Mucosa of rectum (tissue), 2 donors: Measurements from ENCODE around the gene MAST3.
A peak's percentile ranks its signal among the peaks of the same experiment; 100 is the strongest.

ENCODE experiments used
- H3K27ac ChIP-seq, 2 donors: one replicate each; pipeline ENCODE4 v1.7.0; 2013; ENCODE audit warnings: inconsistent platforms in 2 of 2, low read depth in 2 of 2, low read length in 2 of 2
- H3K27me3 ChIP-seq, 2 donors: one replicate each; pipeline ENCODE4 v1.7.0; 2013; ENCODE audit warnings: low read length in 2 of 2; ENCODE audit not compliant: control insufficient read depth in 2 of 2, insufficient read depth in 2 of 2
- H3K36me3 ChIP-seq, 2 donors: one replicate each; pipeline ENCODE4 v1.7.0; 2013; ENCODE audit warnings: low read length in 2 of 2; ENCODE audit not compliant: control insufficient read depth in 2 of 2, insufficient read depth in 2 of 2
- H3K4me1 ChIP-seq, 2 donors: one replicate each; pipeline ENCODE4 v1.7.0; 2013; ENCODE audit warnings: low read length in 2 of 2, mild to moderate bottlenecking in 1 of 2; ENCODE audit not compliant: control insufficient read depth in 2 of 2, insufficient read depth in 2 of 2
- H3K4me3 ChIP-seq, 2 donors: one replicate each; pipeline ENCODE4 v1.7.0; 2013; ENCODE audit warnings: low read length in 2 of 2
- H3K9ac ChIP-seq, 2 donors: one replicate each; pipeline ENCODE4 v1.7.0; 2013; ENCODE audit warnings: low read length in 2 of 2, low read depth in 1 of 2, mild to moderate bottlenecking in 1 of 2
- H3K9me3 ChIP-seq, 2 donors: one replicate each; pipeline ENCODE4 v1.7.0; 2013; ENCODE audit warnings: low read length in 2 of 2; ENCODE audit not compliant: control insufficient read depth in 2 of 2
- donor health status: healthy.
- donor health status: Normal muscosa, but diverticular disease.

MAST3 gene

GRCh38 chr19:18145391-18145999 is 47.9 kb downstream of the MAST3 start:
- H3K27me3 ChIP-seq: no peaks in the 10 kb centered on the region
- H3K36me3 ChIP-seq: peaks cover 35 to 45% of the 10 kb centered on the region in 2 donors
- no peaks in the 10 kb centered on the region for H3K9me3 ChIP-seq
- no peak overlapping the region for H3K4me3 ChIP-seq
- H3K9ac ChIP-seq: no peak overlapping the region
- H3K27ac ChIP-seq: no peak overlapping the region
- H3K4me1 ChIP-seq: no peaks in the 10 kb centered on the region

- H3K27ac ChIP-seq: no peak overlapping the region
- no peaks in the 10 kb centered on the region for H3K27me3 ChIP-seq
- peaks cover 30 to 38% of the 10 kb centered on the region in 2 donors for H3K36me3 ChIP-seq
- H3K9ac ChIP-seq: no peak overlapping the region
- H3K4me1 ChIP-seq: peaks cover 6 to 11% of the 10 kb centered on the region in 2 donors
- no peak overlapping the region for H3K4me3 ChIP-seq
- H3K9me3 ChIP-seq: no peaks in the 10 kb centered on the region
These were observed 49.8 kb downstream of the MAST3 start for GRCh38 chr19:18147396-18147795.

- H3K36me3 ChIP-seq: peaks cover 18 to 23% of the 10 kb centered on the region in 2 donors
- H3K9ac ChIP-seq: no peak overlapping the region
- H3K27me3 ChIP-seq: no peaks in the 10 kb centered on the region
- H3K27ac ChIP-seq: no peak overlapping the region
- H3K4me3 ChIP-seq: no peak overlapping the region
- no peaks in the 10 kb centered on the region for H3K9me3 ChIP-seq
- peaks cover 15 to 24% of the 10 kb centered on the region in 2 donors for H3K4me1 ChIP-seq
These were observed 52.0 kb downstream of the MAST3 start for GRCh38 chr19:18149596-18149975.

- no peak overlapping the region for H3K27ac ChIP-seq
- H3K9ac ChIP-seq: peak overlapping the region; percentile 34 to 58
- peaks cover 25 to 31% of the 10 kb centered on the region in 2 donors for H3K4me1 ChIP-seq
- peak overlapping the region in 1 of 2 donors; percentile 86 for H3K4me3 ChIP-seq
- no peaks in the 10 kb centered on the region for H3K27me3 ChIP-seq
- H3K36me3 ChIP-seq: peaks cover 6 to 12% of the 10 kb centered on the region in 2 donors
- H3K9me3 ChIP-seq: no peaks in the 10 kb centered on the region
These were observed 53.4 kb downstream of the MAST3 start for GRCh38 chr19:18150776-18151624.

- Histone ChIP-seq H3K4me1 (peaks cover 40 to 46% of the 10 kb centered on the region in 2 donors), H3K9ac (peak overlapping the region; percentile 93 to 99), H3K4me3 (peak overlapping the region; percentile 79 to 86), H3K9me3 (no peaks in the 10 kb centered on the region), H3K36me3 (peaks cover 0 to 5% of the 10 kb centered on the region in 2 donors), H3K27ac (peak overlapping the region; percentile 91 to 97), H3K27me3 (no peaks in the 10 kb centered on the region)
These were observed 54.9 kb downstream of the MAST3 start for GRCh38 chr19:18152442-18152816.

- H3K27me3 ChIP-seq: no peaks in the 10 kb centered on the region
- no peaks in the 10 kb centered on the region for H3K9me3 ChIP-seq
- H3K36me3 ChIP-seq: peaks cover 0 to 5% of the 10 kb centered on the region in 2 donors
- H3K9ac ChIP-seq: peak within 1 kb of the TSS; percentile 93 to 99
- H3K27ac ChIP-seq: peak within 1 kb of the TSS; percentile 91 to 97
- peaks cover 41 to 51% of the 10 kb centered on the region in 2 donors for H3K4me1 ChIP-seq
- peak within 1 kb of the TSS; percentile 79 to 86 for H3K4me3 ChIP-seq
These were observed 55.4 kb downstream of the MAST3 start, which contains the start of gene PIK3R2 for GRCh38 chr19:18152817-18153555. TSS of gene PIK3R2 (plus strand) at chr19:18153163. CDS start at chr19:18155880, 2,717 bp downstream.

GRCh38 chr19:18153556-18154134 is 56.1 kb downstream of the MAST3 start:
- Histone ChIP-seq H3K27ac (peak overlapping the region; percentile 91 to 97), H3K9me3 (no peaks in the 10 kb centered on the region), H3K4me3 (peak overlapping the region; percentile 63 to 79), H3K4me1 (peaks cover 41 to 51% of the 10 kb centered on the region in 2 donors), H3K9ac (peak overlapping the region; percentile 72 to 93), H3K36me3 (peaks cover 0 to 5% of the 10 kb centered on the region in 2 donors), H3K27me3 (no peaks in the 10 kb centered on the region)

GRCh38 chr19:18155095-18156087 is 57.8 kb downstream of the MAST3 start:
- Histone ChIP-seq H3K27me3 (no peaks in the 10 kb centered on the region), H3K9ac (peak overlapping the region in 1 of 2 donors; percentile 34), H3K4me3 (no peak overlapping the region), H3K27ac (peak overlapping the region in 1 of 2 donors; percentile 76), H3K9me3 (no peaks in the 10 kb centered on the region), H3K4me1 (peaks cover 43 to 51% of the 10 kb centered on the region in 2 donors), H3K36me3 (peaks cover 0 to 2% of the 10 kb centered on the region in 2 donors)

- Histone ChIP-seq H3K4me1 (peaks cover 49 to 55% of the 10 kb centered on the region in 2 donors), H3K9me3 (no peaks in the 10 kb centered on the region), H3K36me3 (peaks cover 0 to 2% of the 10 kb centered on the region in 2 donors), H3K27me3 (no peaks in the 10 kb centered on the region), H3K9ac (peak overlapping the region in 1 of 2 donors; percentile 60), H3K4me3 (no peak overlapping the region), H3K27ac (peak overlapping the region; percentile 76 to 79)
These were observed 58.7 kb downstream of the MAST3 start for GRCh38 chr19:18156268-18156667.
